SW 1271 (cell line): ENCODE data around the gene PDE4D.
"Not testable (repeated sequence)": the region's sequence is repeated elsewhere in the genome, so short reads cannot be mapped to it uniquely, and the experiment has no call there.

Experiments
- DNase-seq, 2 experiments: peaks; one replicate each; lab custom pipeline; 2025; lab: John Stamatoyannopoulos, UW

The PDE4D gene

DNA sequence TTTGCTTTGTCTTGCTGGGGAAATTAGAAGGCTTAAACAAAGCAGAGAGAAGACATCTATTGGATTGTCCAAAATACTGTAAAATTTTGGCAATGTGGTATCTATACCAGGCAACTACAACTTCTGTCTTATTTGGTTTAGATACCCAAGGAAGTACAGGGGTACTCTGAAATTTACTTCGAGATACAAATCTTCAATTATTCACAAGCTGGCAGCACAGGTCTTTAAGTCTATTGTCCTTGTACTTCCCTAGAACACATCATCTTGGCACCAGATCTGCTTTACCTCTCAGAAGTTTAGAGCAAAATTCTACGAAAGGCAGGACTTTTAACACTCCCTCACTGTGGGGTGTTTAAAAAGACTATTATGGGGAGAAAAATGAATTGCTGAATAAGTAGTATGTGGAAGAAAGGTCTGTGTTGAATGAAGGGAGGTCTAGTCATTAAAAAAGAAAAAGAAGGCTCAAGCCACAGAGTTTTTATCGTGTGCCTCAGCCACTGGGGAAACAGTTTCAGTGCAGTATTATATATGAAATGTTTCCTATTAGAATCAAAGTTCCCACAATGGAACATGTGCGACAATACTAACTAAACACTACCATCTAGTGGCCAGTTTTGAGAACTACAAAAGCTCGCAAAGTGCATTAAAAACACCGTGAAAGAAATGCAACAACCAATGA, 93.7 kb downstream of the PDE4D start:
- DNase-seq, result peak; percentile 27 to 67

DNA sequence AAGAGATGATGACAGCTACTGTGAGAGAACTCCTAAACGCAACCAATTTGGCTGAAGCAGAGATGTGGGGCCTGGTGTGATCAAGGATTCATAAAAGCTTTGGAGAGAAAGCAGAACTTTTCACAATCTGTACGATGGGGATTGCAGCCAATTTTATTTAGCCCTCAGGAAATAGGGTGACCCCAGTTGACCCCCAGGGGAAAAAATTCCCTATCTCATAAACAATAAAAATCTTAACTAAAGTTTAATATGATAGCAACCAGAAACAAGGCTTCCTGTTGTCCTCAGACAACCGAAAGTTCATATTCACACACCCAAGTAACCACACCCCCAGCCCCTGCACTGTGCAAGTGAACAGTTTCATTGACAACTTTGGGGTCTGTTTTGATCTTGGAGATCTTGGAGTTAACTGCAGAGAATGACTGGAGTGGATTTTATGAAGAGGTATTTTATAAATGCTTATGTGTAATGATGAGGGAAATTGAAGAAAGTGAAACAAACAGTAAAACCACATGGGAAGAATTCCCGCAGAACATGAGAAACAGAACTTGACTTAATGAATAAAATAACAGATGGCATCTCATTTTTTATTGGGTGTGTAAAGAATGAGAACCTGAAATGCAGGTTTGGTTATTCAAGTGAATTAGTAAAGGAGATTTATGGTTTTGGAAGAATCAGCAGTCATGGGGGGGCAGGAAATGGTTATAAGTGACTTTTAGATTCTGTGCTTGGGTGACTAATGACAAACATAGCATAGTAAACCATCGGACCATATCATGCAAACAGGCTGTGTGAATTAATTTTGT, 94.5 kb downstream of the PDE4D start:
- DNase-seq, result no peak

DNA sequence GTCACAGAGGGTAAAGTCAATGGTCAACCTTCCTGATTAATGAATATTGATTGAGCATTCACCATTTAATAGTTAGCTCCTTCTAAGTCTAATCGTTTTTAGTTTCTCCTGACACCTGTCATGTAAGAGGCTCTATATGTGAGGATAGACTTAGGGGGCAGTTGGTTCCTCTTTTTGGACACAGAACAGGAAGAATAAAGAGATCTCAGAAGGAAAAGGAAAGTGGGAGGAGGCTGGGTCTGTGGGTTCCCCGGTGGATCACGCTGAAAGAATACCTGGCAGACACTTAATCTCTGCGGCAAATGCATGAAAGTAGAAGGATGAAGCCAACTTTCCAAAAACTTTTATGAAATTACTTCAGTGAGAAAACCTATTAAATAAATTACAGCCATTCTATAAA, 98.4 kb downstream of the PDE4D start:
- no peak for DNase-seq

- peak in 1 of 2 experiments; percentile 39 for DNase-seq
These were observed 100.4 kb downstream of the PDE4D start for GRCh38 chr5:59792983-59793585.

GRCh38 chr5:59791617-59792016, 101.9 kb downstream of the PDE4D start:
- DNase-seq, result no peak

DNA sequence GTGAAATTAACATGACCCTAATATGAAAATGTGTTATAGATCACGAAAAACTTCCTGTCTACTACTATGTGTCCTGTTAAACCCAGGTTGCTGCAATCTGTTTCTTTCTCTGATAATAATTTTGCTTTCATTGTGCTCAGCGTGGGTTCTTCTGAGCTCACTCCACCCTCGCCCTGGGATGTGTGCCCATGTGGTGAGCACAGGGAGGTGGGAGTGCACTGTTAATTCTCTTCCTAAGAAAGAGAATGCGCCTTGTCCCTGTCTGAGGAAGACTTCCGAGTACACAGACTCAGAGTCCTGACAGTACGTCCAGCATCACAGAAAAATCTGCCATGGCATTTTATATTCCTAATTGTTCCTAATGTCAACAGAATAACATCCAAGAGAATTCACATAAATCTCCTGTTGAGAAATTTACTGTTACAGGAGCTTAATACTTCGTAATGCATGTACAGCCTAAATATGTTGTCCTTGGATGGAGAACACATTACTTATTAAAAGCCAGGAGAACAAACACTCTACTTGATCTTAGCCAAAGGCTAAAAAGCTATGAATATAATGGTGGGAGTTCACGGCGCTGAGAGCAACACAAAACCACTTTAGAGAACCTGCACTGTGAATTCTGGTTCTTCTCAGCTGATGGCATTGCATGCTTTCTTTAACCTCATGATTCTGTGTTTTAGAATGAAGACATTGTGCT, 102.6 kb downstream of the PDE4D start:
- no peak for DNase-seq

- no peak for DNase-seq
These were observed 103.2 kb downstream of the PDE4D start for GRCh38 chr5:59790376-59790775.

- DNase-seq, result no peak
These were observed 103.6 kb downstream of the PDE4D start for GRCh38 chr5:59789894-59790293.

DNA sequence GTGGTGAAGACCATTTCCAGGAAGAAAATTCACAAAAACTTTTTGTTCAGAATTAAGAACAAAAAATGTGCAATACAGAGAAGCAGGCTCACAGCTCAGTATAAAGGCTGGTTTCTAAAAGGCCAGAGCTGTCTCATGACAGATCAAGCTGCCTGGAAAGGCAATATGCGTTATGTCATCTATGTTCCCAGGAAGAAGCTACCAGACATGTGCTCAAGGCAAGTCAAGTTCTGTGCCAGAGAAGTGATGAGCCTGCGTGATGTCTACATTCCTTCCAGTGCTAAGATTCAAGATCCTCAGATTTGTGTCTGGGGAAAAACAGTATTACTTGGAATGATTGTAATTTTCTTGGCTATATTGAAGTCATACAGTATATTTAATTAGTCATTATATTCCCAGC, 104.3 kb downstream of the PDE4D start:
- no peak for DNase-seq

GRCh38 chr5:59786334-59786805, 107.2 kb downstream of the PDE4D start:
- DNase-seq, result no peak

DNA sequence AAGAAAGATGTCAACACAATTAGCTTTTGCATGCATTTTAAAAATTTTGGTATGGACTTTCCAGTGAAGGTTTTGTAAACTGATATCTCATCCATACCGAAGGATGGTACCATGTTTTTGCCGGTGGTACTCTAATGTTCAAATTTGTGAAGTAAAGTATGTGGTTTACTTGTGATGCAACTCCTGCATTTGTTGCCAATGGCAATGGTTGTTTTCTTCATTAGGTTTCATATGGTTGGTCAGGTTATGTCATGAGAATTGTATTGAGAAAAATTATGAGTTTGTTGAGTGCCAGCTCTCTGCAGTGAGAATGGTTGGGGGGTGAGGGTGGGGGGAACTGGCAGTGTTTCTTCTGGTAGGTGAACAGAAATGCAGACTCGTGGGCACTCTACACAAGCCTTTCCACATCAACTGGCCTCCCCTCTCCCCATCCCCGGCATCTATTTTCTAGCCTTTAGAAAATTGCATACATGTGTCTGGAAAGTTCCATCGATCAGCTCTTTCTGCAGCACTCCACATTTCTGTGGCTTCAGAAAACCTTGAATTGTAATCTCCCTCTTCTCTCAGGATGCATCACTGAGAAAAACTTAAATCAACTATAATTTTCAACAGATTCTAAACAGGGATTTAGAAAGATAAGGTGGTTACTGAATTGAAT, 107.7 kb downstream of the PDE4D start:
- DNase-seq, result no peak

- not testable (repeated sequence) for DNase-seq
These were observed 108.8 kb downstream of the PDE4D start for GRCh38 chr5:59784708-59785107.

DNA sequence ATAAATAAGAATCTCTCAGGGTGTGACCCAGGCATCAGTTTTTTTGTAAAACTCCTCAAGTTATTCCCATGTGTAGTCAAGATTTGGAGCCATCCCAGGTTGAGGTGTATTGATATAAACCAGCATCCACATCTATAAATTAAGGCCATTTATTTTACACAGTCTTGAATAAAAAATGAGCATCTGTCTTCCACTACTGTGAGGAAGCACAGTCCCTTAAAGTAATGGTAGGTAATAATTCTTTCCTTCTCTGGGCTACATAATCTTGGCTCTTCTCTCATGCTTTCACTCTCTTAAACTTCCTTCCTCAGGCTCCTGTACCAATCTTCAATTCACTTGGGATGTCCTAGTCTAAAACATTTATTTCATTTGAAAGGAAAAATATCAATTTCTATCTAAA, 110.3 kb downstream of the PDE4D start:
- no peak for DNase-seq

DNA sequence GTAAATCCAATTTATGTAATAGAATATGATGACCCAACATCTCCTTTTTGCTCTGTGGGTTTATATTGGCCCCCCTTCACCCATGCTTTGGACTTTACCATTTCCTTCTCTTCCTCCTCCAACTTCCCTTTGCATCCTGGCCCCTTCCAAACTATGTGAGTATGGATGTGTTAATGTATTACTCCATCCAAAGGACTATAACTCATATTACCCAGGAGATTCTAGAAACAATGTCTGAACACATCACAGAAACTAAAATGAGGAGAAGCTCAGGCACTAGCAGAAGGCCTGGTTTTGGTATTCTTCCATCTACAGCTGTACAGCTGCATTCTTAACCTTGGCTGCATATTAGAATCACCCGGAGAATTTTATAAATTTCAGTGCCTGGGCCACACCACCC, 110.7 kb downstream of the PDE4D start:
- DNase-seq, result no peak

DNA sequence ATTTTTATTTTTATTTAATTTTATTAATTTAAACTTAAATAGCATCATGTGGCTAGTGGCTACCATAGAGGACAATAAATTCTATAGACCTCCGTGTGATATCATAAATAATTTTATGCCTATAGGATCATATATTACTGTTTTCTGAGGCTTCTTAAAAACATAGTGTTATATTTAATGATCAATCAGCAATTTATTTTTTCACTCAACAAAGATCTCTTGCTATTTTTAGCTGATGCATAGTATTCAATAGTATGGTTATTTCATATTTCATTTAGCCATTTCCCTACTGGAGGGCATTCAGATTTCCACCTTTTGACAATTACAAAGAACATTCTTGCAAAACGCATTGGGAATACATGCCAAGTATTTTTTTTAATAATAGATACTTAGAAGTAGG, 114.1 kb downstream of the PDE4D start:
- no peak for DNase-seq

DNA sequence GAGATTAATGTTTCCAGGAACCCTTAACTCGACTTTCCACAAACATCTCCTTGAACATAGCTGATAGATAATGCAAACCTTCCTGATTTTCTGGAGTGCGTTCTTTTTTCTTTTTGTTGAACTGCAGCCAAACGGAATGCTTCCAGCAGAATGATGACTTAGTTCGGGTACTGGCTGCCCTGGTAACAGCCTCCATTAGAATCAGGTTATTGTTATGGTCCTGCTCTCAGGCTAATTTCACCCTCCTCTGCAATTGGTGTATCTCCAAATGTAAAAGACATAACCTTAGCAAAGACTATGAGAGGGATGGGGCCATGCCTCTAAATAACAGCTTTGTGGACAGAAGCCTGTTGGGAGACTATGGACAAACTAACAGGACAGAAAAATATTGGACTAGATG, 116.5 kb downstream of the PDE4D start:
- DNase-seq, result no peak

- no peak for DNase-seq
These were observed 120.2 kb downstream of the PDE4D start for GRCh38 chr5:59773294-59773693.

- DNase-seq, result no peak
These were observed 120.8 kb downstream of the PDE4D start for GRCh38 chr5:59772757-59773156.

GRCh38 chr5:59772206-59772605, 121.3 kb downstream of the PDE4D start:
- no peak for DNase-seq

GRCh38 chr5:59770953-59771352, 122.6 kb downstream of the PDE4D start:
- DNase-seq, result no peak

DNA sequence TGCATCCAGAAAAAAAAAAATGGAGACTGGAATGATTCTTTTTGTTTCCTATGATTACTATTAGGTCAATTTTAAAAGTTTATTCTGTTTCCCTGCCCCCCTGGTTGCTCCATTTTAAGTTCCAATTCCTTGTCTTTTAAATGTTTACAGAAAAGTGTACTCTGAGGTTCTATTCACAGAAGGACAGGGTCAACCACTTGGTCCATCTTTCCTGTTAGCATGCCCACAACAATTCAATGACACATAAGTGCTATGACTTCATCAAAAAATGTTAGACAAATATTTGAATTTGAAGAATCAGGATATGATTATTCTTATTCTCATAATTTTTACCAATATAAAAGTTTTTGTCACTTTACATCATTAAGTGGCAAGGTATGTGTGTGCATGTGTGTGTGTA, 123.7 kb downstream of the PDE4D start:
- DNase-seq, result no peak

DNA sequence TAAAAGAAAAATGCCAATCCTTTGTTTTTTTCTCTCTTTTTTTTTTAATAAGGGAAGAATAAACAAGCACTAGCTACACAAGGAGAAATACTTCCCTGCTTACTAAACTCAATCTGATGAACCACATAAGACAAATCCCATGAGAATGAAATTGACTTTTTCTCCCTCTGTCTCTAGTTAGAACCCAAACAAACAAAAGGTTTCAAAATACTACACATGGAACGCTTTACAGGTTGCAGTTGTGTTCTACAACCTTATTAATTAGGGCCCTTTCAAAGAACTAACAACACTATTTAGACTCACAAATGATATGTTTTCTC, 124.5 kb downstream of the PDE4D start:
- no peak for DNase-seq
